NCI-H2107 treated with DMSO at 0.1 percent for 48 hours (cell line): ENCODE data around the gene CST1.
"Not testable (repeated sequence)": the region's sequence is repeated elsewhere in the genome, so short reads cannot be mapped to it uniquely, and the experiment has no call there.

Experiments
- DNase-seq: peaks from one replicate; lab custom pipeline; 2025; ENCODE audit not compliant: unreplicated experiment; lab: John Stamatoyannopoulos, UW

Gene CST1

DNA sequence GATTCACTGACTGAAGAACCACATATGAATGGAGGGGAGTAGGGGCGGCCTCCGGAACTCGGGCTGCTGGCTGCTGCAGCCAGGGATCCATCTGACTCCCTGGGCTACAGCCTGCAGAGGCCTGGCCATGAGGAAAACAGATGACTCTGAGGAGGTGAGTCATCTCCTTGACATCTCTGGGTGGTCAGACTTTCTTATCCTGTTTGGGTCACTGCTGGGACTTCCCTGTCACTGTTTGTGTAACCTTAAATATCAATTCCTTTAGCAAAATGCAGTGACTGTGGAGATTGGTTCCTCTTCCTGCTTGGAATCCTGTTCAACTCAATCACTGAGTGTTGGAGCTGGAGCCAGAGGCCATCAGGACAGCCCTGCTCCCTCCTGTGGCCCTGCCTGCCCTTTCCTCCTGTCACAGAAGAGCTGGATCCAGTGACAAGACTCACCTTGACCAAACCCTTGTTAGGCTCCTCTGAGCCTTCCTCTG is 4.4 kb upstream of the CST1 start:
- DNase-seq, result not testable (repeated sequence)

DNA sequence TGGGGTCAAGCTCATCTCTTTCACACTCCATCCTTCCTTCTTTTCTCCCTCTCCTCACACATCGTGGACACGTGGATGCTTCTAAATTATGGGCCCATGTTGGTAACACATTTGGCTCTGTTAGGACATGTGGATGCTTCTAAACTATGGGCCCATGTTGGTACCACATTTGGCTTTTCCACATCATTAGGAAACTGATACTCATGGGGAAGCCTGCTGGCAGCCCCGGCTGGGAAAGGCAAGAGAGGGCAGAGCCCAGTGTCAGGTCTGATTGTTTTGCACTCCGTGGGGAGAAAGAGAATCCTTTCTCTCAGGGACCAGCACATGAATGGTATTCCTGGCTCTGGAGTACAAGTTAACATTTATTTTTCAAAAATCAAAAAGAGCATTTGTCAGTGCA is 4.0 kb upstream of the CST1 start:
- no peak for DNase-seq

DNA sequence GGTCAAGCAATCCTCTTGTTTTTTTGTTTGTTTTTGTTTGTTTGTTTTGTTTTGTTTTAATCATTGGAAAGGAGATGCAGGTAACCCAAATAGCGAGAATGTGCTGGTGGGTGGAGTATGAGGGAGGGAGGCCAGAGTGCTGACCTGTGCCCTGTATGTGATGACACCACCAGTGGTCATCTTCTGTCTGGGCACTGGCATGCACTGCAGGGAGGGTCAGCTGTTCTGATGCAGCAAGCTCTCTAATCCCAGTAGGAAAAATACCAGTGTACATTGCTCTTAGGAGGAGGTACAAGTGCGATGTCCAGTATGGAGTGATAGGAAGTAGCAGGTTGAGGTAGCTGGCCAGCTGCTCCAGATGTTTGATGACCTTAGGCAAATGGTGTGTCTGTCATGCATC is 2.9 kb upstream of the CST1 start:
- no peak for DNase-seq

DNA sequence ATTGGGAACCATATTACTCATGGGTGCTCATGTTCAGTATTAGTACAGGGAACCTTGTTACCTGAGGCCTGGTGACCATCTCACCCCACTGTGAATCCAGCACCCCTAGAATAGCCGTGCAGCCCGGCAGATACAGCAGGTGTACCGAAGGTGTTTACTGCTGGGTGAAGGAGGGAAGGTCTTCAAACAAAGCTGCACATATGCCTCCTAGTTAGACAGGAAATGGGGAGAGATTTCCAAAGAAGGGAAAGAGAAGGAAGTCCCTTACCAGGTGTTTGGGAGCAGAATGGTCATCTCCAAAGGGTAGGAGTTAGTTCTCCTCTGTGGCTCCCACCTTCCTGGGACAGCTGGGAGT is 2.4 kb upstream of the CST1 start:
- DNase-seq, result no peak

DNA sequence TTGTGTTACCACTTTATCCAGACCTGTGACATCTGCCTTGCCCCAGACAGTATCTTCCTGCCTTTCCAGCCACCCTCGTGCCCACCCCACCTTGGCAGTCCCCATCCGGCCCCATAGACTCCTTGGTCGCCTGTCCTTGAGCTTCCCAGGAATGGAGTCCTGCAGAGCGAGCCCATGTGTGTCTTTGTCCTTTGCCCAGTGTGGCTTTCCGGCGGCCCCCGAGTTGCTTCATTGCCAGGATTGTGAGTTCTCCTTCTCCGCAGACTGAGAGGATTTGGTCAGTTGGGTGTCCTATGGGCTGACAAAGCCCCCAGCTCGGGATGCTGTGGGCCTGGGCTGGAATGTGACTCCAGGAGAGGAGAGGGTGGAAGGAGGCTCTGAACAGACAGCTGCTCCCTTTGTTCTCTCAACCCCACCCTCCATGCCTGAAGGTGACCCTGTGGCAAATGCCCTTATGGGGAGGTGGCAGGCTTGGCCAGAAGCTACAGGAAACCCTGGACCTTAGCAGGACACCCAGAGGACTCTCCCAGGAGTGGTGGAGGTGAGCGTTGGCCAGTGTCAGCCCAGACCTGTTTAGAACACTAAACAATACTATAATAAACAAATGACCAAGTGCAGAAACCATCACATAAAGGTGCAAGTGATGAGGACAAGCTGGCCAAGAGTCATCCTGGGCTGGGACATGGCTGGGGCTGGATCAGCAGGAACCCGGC is 1.9 kb upstream of the CST1 start:
- no peak for DNase-seq

DNA sequence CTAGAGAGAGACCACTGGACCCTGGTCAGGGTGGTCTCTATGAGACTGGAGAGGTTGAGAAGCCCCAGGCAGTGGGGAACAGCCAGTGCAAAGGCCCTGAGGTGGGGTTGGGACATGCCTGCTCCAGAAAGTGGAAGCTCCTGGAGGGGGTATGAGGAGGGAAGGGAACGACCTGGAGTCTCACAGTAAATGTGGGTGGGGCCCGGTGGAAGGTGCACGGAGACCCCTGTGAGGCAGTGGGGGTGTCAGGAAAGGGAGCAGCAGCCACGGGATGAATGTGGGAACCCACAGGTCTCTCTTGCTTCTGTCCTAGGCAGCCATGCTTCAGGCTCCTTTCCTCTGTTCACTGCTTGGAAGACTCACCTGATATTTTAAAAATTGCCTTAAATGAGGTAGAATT is 1.3 kb upstream of the CST1 start:
- no peak for DNase-seq

DNA sequence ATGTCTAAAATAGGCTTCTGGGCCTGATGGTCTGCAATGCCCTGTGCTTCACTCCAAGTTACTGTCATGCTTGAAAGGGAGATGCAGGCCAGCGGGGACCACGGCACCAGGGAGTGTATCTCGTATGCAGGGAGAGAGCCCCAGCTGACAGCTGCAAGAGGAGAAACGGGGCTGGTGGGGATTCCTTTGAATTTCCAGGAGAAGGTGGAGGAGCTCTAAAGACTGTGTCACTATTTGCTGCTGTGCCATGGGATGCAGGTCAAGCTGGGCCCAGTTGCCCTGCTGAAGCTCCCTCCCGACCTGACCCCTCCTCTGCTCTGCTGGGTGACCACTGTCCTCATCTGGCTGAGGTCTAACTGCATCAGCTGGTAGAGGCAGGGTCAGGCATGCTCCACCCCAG is 989 bp downstream of the CST1 start:
- DNase-seq, result no peak

DNA sequence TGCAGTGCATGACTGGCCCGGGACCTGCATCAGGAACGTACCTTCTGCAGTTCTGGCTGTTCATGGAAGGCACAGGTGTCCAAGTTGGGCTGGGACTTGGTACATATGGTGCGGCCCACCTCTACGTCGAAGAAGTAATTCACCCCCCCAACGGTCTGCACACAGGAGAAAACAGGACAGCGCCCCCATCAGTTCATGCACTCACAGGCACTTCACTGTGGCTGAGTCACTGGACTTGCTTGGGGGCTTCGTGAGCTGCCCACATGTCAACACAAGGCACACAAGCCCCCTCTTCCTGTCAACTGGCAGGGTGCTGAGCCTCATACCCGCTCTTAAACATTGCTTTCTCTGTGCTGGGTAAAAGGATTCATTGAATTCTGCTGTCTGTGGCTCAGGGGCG is 1.8 kb downstream of the CST1 start:
- DNase-seq, result not testable (repeated sequence)

DNA sequence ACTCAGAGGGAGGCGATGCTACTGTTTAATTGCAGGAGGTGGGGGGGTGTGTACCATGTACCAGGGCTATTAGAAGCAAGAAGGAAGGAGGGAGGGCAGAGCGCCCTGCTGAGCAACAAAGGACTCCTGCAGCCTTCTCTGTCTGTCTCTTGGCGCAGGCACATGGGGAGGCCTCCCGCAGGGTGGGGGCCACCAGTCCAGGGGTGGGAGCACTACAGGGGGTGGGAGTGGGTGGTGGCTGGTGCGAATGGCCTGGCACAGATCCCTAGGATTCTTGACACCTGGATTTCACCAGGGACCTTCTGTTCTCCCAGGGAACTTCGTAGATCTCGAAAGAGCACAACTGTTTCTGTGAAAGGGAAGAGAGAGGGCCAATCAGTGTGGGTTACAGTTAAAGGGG is 3.2 kb downstream of the CST1 start:
- DNase-seq, result not testable (repeated sequence)

DNA sequence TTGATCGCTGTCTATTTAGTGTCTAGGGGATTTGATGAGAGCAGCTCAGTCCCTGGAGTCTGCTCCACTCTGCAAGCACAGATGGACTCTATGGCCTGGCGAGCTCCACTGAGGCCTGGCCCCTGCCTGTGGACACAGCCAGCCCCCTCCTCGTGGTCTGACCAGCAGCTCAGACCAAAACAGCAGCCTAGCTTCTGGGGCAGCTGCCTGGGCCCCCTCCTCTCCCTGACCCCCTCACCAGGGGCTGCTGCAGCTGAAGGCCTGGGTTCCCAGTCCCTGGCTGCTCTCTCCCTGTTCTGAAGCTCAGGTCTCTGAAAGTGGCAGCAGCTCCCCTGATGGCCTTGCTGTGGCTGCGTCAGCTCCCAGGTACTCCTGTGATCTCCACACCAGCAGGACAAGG is 3.6 kb downstream of the CST1 start:
- not testable (repeated sequence) for DNase-seq

DNA sequence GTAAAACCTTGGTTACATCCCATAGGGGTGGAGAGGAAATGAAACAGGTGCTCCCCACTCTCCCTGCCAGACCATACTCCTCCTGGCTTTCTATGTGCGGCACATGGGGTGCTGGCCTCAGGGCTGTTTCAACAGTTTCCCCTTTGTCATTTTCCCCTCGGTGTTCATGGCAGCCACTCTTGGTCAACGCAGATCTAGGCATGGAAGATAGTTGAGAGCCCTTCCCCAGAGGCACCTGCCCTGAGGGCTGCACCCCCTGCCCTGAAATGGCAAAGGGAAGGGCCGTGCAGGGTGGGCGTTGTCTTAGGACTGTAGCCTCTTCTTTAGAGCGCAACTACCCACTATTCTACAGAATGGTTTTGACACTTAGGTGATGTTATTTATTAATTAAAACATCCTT is 4.4 kb downstream of the CST1 start:
- DNase-seq, result no peak

DNA sequence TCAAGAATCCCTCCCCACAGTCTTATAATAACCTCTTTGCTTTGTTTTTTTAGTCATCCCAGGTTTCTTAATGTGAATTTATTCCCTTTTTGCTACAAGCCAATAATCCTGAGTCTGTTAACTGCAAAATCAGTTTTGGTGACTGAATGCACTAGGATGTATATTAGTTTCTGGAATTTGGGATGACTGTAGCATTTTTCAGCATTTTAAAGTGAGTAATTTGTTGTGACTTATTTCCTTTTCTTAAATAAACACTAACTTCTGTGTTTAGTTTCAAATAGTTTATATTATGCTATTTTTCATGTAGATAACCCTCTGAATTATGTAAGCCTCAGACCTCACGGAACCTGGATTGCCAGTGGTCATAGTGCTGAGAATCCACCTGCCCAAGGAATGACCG is 5.5 kb downstream of the CST1 start:
- DNase-seq, result no peak

DNA sequence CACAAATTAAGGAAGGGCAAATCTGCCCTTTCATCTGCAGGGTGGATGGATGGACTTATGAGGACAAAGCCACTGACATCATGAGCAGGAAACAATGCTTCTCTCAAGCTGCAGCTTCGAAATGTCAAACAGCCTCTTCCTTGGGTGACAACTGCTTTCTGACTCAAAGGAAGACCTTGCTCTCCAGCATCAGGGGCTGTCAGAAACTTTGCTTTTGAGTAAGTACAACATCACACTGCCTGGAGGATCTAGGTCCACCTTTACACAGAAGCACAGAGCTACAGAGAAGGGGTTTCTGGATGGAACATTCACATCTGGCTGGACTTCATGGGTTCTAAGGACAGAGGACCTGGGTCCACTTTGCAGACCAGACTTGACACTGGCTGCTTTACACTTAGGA is 5.9 kb downstream of the CST1 start:
- no peak for DNase-seq

DNA sequence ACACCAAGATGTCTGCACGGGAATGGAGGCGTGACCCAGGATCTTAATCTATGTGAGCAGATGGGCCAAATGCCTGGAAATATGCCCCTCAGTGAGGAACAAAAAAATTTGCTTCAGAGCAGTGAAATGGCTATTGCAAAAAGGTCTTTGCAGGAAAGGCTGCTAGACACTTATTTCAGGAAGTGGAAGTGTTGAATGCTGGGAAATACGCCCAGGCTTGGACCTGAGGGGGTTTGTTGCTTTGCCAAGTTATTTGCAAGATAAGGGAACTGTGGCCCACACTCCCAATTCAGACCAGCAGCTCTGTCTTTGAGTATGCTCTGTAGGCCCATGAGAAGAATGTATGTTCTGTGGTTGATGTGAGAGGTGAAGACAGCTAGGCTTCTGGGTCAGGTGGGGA is 15.3 kb downstream of the CST1 start:
- DNase-seq, result not testable (repeated sequence)

DNA sequence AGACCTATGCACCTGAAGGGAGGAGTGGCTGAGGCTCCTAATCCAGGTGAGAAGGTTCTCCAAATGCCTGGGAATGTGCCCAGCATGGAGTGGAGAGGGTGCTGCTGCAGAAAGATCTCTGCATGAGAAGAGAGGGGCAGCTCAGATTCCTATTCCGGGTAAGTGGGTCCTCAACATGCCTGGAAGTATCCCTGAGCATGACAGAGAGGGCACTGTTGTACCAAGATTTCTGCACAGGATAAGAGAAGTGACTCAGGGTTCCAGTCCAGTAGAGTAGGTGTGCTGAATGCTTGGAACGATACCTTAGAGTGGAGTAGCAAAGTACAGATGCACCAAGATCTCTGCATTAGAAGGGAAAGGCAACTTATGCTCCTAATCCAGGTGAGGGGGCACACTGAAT is 15.8 kb downstream of the CST1 start:
- not testable (repeated sequence) for DNase-seq

DNA sequence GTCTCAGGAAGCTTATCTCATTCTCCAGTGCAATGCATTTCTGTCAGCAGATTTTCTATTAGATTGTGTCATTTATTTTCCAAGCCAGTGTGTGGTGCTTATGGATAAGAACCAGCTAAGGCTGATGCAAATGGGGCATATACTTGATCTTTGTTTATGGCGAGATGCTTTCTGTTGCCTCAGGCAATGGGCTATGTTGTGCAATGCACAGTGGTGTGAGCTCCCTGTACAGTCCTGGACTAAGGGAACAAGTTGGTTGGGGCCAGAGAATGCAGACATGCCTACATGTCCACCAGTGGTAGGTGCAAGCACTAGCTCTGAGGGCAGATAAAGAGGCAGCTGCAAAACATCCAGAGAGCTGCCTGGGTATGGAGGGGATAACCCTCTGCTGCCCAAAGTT is 16.3 kb downstream of the CST1 start:
- not testable (repeated sequence) for DNase-seq

DNA sequence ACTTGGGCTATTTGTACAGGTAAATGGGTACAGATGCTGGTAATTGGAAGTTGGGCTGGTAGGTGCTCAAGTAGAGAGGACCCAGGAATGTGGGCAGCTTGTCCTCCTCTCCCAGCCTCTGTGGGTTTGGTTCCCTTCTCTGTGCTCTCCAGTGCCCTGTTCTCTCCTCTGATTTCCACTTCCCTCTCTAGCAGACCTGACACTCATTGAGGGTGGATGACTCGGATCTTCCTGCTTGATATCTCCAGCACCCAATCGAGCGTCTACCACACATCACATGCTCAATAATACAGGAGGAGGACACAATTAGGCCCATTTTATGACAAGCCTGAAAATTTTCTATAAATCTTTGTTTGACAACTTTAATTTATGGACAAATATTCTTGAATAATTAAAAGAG is 23.7 kb downstream of the CST1 start:
- DNase-seq, result no peak

DNA sequence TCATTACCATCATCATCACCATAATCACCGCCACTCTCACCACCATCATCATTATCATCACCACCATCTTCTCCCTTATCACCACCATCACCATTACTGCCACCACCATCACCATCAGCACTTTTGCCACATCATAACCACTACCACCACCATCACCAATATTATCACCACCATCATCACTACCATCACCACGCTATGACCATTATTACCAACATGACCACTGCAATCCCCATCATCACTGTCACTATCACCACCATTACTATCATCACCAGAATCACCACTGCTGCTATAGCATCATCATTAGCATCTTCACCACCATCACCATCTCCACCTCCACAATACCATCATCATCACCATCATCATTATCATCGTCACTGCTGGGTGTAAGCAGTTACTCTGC is 25.6 kb downstream of the CST1 start:
- DNase-seq, result no peak

DNA sequence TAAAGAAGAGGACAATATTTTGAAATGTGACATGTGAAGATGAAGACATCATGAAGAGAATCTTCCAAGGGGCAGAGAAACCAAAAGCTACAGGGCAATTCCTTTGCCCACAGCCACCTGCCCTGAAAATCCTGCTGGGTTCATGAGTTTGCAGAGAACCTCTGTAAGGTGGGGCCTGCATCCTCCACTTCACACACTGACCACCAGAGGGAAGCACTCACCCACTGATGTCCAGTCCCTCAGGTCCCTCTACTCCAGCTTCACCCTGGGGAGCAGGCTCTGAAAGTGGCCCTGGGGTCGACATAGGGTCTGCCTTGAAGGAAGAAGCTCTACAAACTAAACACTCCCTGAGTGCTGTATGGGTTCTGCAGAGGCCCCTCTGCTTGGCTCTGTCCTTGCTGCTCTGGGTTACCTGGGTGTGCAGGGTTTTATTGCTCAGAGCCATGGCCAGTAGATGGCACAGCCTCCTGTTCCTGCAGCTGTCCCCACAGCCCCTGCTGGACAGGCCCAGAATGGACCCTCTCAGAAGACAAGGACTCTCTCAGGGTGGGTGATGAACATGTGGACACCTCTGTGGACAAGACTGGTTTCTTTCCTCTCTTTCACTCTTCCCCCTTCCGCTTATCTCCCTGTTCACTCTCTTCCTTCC is 27.0 kb downstream of the CST1 start:
- DNase-seq, result not testable (repeated sequence)

DNA sequence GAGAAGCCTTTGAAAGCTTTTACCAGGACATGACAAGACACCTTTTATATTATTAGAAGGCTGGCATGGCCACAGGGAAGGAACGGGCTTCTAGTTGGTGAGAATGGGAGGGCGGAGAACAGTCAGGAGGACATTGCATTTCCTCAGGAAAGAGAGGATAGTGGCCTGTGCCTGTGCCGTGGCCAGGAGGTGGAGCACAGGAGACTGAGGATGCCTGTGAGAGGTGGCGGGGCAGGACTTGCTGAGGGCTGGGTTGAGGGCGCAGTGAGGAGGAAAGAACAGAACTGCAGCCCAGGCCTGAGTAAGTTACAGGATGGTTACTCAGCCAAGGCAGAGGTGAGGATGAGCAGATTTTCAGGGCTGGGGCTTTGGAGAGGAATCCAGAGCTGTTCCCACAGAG is 27.9 kb downstream of the CST1 start:
- not testable (repeated sequence) for DNase-seq

DNA sequence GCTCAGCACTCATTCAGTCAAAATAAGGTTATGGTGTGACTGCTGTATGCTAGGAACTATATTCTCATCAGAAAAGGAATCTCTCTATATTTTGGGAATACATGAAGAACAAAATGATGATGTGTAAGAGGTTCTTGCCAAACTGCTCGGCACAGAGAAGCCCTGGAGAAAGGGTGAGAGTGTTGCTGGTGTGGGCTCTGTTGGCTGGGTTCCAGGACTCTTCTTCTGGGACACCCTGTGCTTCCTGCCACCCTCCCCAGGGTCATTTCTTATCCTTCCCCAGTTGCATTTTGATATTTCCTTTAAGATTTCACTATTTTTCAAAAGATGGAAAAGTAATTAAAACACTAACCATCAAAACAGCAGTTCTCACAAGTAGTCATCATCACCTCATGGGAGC is 28.8 kb downstream of the CST1 start:
- DNase-seq, result no peak

DNA sequence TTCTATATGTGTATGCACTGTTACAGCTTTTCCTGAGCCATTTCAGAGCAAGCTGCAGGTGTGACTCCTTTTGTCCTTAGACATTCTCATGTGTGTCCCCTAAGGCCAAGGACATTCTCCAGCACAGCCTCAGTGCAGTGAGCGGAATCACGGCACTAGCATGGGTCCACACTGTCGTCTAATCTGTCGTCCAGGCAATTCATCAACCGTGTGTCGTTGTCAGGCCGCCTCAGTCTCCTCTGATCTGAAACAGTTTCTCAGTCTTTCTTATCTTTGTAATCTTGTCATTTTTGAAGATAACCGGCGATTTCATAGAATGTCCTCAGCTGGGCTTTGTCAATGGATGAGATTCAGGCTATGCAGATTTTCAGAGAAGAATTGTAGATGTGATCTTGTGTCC is 31.4 kb downstream of the CST1 start:
- DNase-seq, result not testable (repeated sequence)

DNA sequence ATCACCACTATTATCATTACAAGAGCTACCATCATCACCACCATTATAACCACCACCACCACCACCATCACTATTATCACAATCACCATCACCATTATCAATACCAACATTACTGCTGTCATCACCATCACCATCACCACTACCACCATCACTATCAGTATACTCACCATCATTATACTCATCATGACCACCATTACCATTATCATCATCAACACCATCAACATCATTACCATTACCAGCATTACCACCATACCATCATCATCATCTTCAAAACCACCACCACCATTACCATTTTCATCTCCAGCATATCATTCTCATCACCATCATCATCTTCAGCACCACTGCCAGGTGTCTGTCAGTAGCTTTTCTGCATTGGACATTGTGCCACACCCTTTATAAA is 39.0 kb downstream of the CST1 start:
- DNase-seq, result not testable (repeated sequence)
